Breast epithelium (tissue), 4 donors: ENCODE measurements around the gene AKAP7. TPM values are rescaled to one million over a fixed set of nuclear protein-coding genes. Genes with fewer than 3 reads are reported as not detected.

Source experiments
- DNase-seq, 2 donors: peaks; one replicate each; pipeline ENCODE4 v3.0.0-alpha.2; 2019; ENCODE audit warnings: low spot score in 2 of 2
- H3K27ac ChIP-seq, 2 donors: fragments of 200-600 bp; sonication (generic) in 1 of 2; one replicate each; pipeline ENCODE4 v1.5.1; 2016 to 2019; ENCODE audit warnings: mild to moderate bottlenecking in 1 of 2
- H3K27me3 ChIP-seq, 2 donors: fragments of 200-600 bp; sonication (generic) in 1 of 2; one replicate each; pipeline versions ENCODE4 v1.5.1 to v1.6.0; 2017 to 2019; ENCODE audit warnings: control low read depth in 1 of 2, mild to moderate bottlenecking in 1 of 2
- H3K36me3 ChIP-seq: fragments of 200-600 bp; one replicate; pipeline ENCODE4 v1.5.1; 2019
- H3K4me1 ChIP-seq, 2 donors: fragments of 200-600 bp; sonication (generic); one replicate each; pipeline ENCODE4 v1.5.1; 2016 to 2019; ENCODE audit warnings: control low read depth in 1 of 2
- H3K4me3 ChIP-seq, 3 donors: fragments of 200-600 bp; sonication (generic); 1 replicate in 2 of 3; 2 replicates in 1 of 3; pipeline ENCODE4 v1.5.1; 2016 to 2019; ENCODE audit warnings: mild to moderate bottlenecking in 3 of 3, moderate library complexity in 2 of 3
- H3K9me3 ChIP-seq, 2 donors: fragments of 200-600 bp; sonication (generic) in 1 of 2; one replicate each; pipeline ENCODE4 v1.5.1; 2016 to 2019; ENCODE audit warnings: control low read depth in 1 of 2
- POLR2A ChIP-seq: fragments of 450-650 bp; IDR thresholded peaks from one replicate; pipeline ENCODE4 v1.6.1; 2016; ENCODE audit warnings: antibody characterized with exemption, mild to moderate bottlenecking, moderate library complexity
- POLR2AphosphoS5 ChIP-seq, 3 donors: sonication (generic); formaldehyde crosslinking; IDR thresholded peaks; one replicate each; pipeline ENCODE4 v1.6.1; 2017; ENCODE audit warnings: antibody characterized with exemption in 3 of 3
- intact Hi-C: fragments of 100-400 bp; cut with DNase I; formaldehyde crosslinking; loops from one replicate; pipeline ENCODE4 v1.15.1; 2023; ENCODE audit warnings: low total_unique reads
- total RNA-seq, 3 donors: library from RNA; depleted of rRNA; stranded (reverse); fragments of >200 nt; gene quantifications; one replicate each; pipeline ENCODE4 v1.1.0, GENCODE V29; 2016
- TF ChIP-seq, protein P1 (sequence below), 3 donors: fragments of 450-650 bp; IDR thresholded peaks; one replicate each; pipeline ENCODE4 v1.5.1; 2016 to 2017; ENCODE audit warnings: antibody characterized with exemption in 3 of 3, mild to moderate bottlenecking in 3 of 3, moderate library complexity in 3 of 3

The AKAP7 gene
- total RNA-seq, 3 donors from 2014 or later: 13.0 to 15.7 (median 14.4) TPM

DNA sequence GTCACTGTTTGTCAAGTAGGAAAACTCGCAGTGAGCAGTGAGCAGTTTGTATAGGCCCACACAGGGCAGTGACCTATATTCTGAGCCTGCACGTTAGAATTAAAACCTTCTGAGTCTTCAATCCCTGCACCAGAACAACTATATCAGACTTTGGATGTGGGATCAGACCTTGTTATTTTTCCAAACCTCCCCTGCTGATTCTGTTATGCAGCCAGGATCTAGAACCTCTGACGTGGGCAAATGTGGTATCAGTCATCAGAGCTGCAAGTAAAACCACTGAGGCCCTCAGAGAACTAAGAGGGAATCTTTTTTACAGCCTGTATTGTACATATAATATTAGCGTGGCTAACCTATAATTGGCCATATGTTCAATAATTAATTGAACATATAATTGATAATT is 32.0 kb upstream of the AKAP7 start:
- Histone ChIP-seq H3K27ac (no peak overlapping the region), H3K4me3 (no peak overlapping the region), H3K36me3 (no peaks in the 10 kb centered on the region), H3K27me3 (no peaks in the 10 kb centered on the region), H3K4me1 (no peaks in the 10 kb centered on the region), H3K9me3 (no peaks in the 10 kb centered on the region)
- intact Hi-C loops: no loop called here
- DNase-seq: no peak
- TF ChIP-seq, protein P1, sequence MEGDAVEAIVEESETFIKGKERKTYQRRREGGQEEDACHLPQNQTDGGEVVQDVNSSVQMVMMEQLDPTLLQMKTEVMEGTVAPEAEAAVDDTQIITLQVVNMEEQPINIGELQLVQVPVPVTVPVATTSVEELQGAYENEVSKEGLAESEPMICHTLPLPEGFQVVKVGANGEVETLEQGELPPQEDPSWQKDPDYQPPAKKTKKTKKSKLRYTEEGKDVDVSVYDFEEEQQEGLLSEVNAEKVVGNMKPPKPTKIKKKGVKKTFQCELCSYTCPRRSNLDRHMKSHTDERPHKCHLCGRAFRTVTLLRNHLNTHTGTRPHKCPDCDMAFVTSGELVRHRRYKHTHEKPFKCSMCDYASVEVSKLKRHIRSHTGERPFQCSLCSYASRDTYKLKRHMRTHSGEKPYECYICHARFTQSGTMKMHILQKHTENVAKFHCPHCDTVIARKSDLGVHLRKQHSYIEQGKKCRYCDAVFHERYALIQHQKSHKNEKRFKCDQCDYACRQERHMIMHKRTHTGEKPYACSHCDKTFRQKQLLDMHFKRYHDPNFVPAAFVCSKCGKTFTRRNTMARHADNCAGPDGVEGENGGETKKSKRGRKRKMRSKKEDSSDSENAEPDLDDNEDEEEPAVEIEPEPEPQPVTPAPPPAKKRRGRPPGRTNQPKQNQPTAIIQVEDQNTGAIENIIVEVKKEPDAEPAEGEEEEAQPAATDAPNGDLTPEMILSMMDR (IDR thresholded peaks at IDR 0.05): no peak
- TF ChIP-seq POLR2AphosphoS5 (IDR thresholded peaks at IDR 0.05) (no peak), POLR2A (no peak)

DNA sequence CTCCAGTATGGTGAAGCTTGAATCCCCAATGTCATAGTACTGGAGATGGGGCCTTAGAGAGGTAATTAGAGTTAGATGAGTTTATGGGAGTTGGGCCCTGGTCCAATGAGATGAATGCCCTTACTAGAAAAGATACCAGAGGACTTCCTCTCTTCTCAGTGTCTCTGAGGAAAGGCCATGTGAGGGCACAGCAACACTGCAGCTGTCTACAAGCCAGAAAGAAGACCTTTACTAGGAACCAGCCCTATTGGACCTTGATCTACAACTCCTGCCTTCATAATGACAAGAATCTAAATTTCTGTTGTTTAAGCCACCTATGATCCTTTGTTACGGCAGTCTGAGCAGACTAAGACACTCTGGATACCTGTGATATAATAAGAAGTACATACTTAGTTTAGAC is 31.4 kb upstream of the AKAP7 start:
- Histone ChIP-seq H3K9me3 (no peaks in the 10 kb centered on the region), H3K4me1 (no peaks in the 10 kb centered on the region), H3K27ac (no peak overlapping the region), H3K27me3 (no peaks in the 10 kb centered on the region), H3K36me3 (no peaks in the 10 kb centered on the region), H3K4me3 (no peak overlapping the region)
- intact Hi-C loops: no loop called here
- TF ChIP-seq POLR2AphosphoS5 (IDR thresholded peaks at IDR 0.05) (no peak), POLR2A (no peak)
- TF ChIP-seq, protein P1 (IDR thresholded peaks at IDR 0.05): no peak
- no peak for DNase-seq

DNA sequence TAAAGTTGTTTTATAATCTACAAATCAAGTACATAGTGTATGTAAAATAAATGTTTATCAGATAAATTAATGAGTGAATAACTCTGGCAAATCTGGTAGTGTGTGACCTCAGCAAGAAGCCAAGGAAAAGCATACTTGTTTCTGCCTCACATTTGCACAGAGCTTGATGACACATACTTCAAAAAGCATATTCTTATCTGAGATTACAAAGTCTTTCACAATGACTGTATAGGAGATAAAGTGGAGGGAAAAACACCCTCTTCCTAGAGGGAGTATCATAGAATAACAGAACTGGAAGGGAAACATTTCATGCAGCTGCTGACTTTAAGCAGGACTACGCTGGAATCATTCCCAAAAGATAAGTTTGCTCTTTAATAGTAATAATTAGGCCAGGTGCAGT is 28.1 kb upstream of the AKAP7 start:
- DNase-seq: no peak
- H3K36me3 ChIP-seq: no peaks in the 10 kb centered on the region
- intact Hi-C loops: no loop called here

DNA sequence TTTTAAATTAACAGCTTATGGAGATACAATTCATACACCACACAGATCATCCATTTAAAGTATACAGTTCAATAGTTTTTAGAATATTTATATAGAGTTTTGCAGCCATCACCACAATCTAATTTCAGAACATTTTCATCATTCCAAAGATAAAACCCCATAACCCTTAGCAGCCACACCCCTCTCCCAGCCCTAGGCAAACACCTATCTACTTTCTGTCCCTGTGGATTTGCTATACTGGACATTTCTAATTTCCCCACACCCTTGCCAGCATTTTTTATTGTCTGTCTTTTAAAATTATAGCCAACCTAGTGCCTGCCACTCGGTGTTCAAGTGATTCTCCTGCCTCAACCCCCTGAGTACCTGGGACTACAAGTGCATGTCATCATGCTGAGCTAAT is 23.0 kb upstream of the AKAP7 start:
- Histone ChIP-seq H3K9me3 (no peaks in the 10 kb centered on the region), H3K4me1 (no peaks in the 10 kb centered on the region), H3K4me3 (no peak overlapping the region), H3K36me3 (no peaks in the 10 kb centered on the region), H3K27ac (no peak overlapping the region), H3K27me3 (no peaks in the 10 kb centered on the region)
- TF ChIP-seq POLR2A: no peak
- TF ChIP-seq POLR2AphosphoS5 (IDR thresholded peaks at IDR 0.05): no peak
- TF ChIP-seq, protein P1 (IDR thresholded peaks at IDR 0.05): no peak
- DNase-seq: no peak
- intact Hi-C loops: loop anchor here (5.0 kb wide), 1 partner anchor 230 kb away; no protein-coding TSS in a partner anchor

More for the DNA sequence above, 28.1 kb upstream of the AKAP7 start:
- no peak overlapping the region for H3K27ac ChIP-seq
- H3K4me1 ChIP-seq: no peaks in the 10 kb centered on the region
- H3K4me3 ChIP-seq: no peak overlapping the region
- H3K27me3 ChIP-seq: no peaks in the 10 kb centered on the region
- no peaks in the 10 kb centered on the region for H3K9me3 ChIP-seq
- no peak for TF ChIP-seq POLR2A
- TF ChIP-seq, protein P1 (IDR thresholded peaks at IDR 0.05): no peak
- TF ChIP-seq POLR2AphosphoS5 (IDR thresholded peaks at IDR 0.05): no peak

DNA sequence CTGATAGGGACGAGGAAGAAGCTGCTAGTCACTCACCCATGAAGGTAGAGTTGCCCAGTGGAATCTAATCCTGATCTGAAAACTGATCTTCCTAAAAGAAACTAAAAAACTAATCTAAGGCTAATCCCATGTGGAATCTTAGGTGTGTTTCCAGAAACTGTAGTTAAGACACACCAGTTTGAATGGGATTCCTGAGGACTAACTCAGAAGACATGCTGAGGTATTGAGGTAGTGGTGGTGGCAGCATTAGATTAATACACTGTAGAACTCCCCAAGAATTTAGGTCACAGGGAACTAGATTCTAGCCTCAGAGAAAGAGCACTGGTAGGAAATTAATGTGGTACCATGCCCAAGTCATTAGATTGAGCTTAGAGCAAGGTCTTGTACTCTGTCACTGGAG is 19.6 kb upstream of the AKAP7 start:
- TF ChIP-seq, protein P1 (IDR thresholded peaks at IDR 0.05): no peak
- TF ChIP-seq POLR2A (no peak), POLR2AphosphoS5 (IDR thresholded peaks at IDR 0.05) (no peak)
- no peak overlapping the region for H3K4me3 ChIP-seq
- DNase-seq: no peak
- no peak overlapping the region for H3K27ac ChIP-seq
- H3K4me1 ChIP-seq: no peaks in the 10 kb centered on the region
- no peaks in the 10 kb centered on the region for H3K36me3 ChIP-seq
- no peaks in the 10 kb centered on the region for H3K9me3 ChIP-seq
- no peaks in the 10 kb centered on the region for H3K27me3 ChIP-seq
- intact Hi-C loops: no loop called here
